Transverse colon (tissue), 4 donors: Measurements from ENCODE around the gene DDX51. TPM values are rescaled to one million over a fixed set of nuclear protein-coding genes. Genes with fewer than 3 reads are reported as not detected.

Experiments used
- DNase-seq: peaks from one replicate; pipeline ENCODE4 v3.0.0-alpha.2; 2019
- H3K27ac ChIP-seq, 4 donors: fragments of 200-600 bp; sonication (generic); 2 replicates each; pipeline ENCODE4 v1.5.1; 2016 to 2018; ENCODE audit warnings: inconsistent platforms in 4 of 4
- H3K27me3 ChIP-seq: fragments of 200-600 bp; sonication (generic); 2 replicates; pipeline ENCODE4 v1.5.1; 2017; ENCODE audit warnings: inconsistent platforms
- H3K36me3 ChIP-seq, 4 donors: fragments of 200-600 bp; sonication (generic); 2 replicates each; pipeline ENCODE4 v1.5.1; 2017 to 2019; ENCODE audit warnings: inconsistent platforms in 4 of 4
- H3K4me1 ChIP-seq, 4 donors: fragments of 200-600 bp; sonication (generic); 2 replicates each; pipeline ENCODE4 v1.5.1; 2017 to 2020; ENCODE audit warnings: inconsistent platforms in 4 of 4
- H3K4me3 ChIP-seq, 4 donors: fragments of 200-600 bp; sonication (generic); 1 replicate in 1 of 4; 2 replicates in 3 of 4; pipeline versions ENCODE4 v1.5.1 to v1.6.1; 2017 to 2019; ENCODE audit warnings: inconsistent platforms in 4 of 4
- H3K9me3 ChIP-seq, 2 donors: fragments of 200-600 bp; sonication (generic); 2 replicates each; pipeline ENCODE4 v1.5.1; 2017 to 2019; ENCODE audit warnings: inconsistent platforms in 2 of 2
- CTCF ChIP-seq, 5 experiments: fragments of 200-600 bp in 3 of 5; fragments of 450-650 bp in 2 of 5; sonication (generic) in 3 of 5; IDR thresholded peaks; 1 replicate in 2 of 5; 2 replicates in 3 of 5; pipeline ENCODE4 v1.5.1; 2016 to 2017; ENCODE audit warnings: antibody characterized with exemption in 5 of 5, inconsistent platforms in 3 of 5, mild to moderate bottlenecking in 2 of 5, moderate library complexity in 1 of 5
- EP300 ChIP-seq: sonication (generic); formaldehyde crosslinking; IDR thresholded peaks from one replicate; pipeline ENCODE4 v1.6.1; 2017; ENCODE audit warnings: antibody characterized with exemption, low read depth
- POLR2A ChIP-seq: fragments of 450-650 bp; IDR thresholded peaks from one replicate; pipeline ENCODE4 v1.6.1; 2016; ENCODE audit warnings: antibody characterized with exemption, mild to moderate bottlenecking, moderate library complexity
- POLR2AphosphoS5 ChIP-seq, 3 donors: sonication (generic); formaldehyde crosslinking; IDR thresholded peaks; one replicate each; pipeline ENCODE4 v1.6.1; 2016; ENCODE audit warnings: antibody characterized with exemption in 3 of 3
- WGBS, 2 donors: methylation state at CpG; one replicate each; pipeline ENCODE4 v1.1.5; 2018; ENCODE audit warnings: low coverage in 1 of 2; 5-methylcytosine and 5-hydroxymethylcytosine counted together
- in situ Hi-C, 4 donors: fragments of 200-750 bp; cut with MboI; loops; one replicate each; pipeline versions ENCODE4 v1.15.0 to v1.15.1; 2017; ENCODE audit warnings: low sequenced_read_pairs in 3 of 4, low pct_ligation_motif_present in 1 of 4, low pct_unique_long_range_greater_than_20kb in 1 of 4
- intact Hi-C: fragments of 100-400 bp; cut with DNase I; formaldehyde crosslinking; loops from one replicate; pipeline ENCODE4 v1.15.1; 2023; ENCODE audit warnings: low total_unique reads
- total RNA-seq, 4 donors: library from RNA; depleted of rRNA; stranded (reverse); fragments of >200 nt; gene quantifications; one replicate each; pipeline ENCODE4 v1.1.0, GENCODE V29; 2016

Gene DDX51
- total RNA-seq, 4 donors from 2014 or later, result 5.3 to 52.7 (median 21.2) TPM

GRCh38 chr12:132141976-132142678 lies 2.0 kb downstream of the DDX51 start:
- WGBS, 2 donors, result 95% methylated on average over 22 of the region's 22 CpGs; no CpG with 5 or more reads in 1 of the 2 donors
- H3K4me1 ChIP-seq, result peaks cover 16 to 24% (median 23%) of the 10 kb centered on the region in 4 donors
- no peak for DNase-seq
- H3K27me3 ChIP-seq, result no peaks in the 10 kb centered on the region
- intact Hi-C loops, result no loop called here
- no peak for TF ChIP-seq POLR2A
- TF ChIP-seq CTCF (IDR thresholded peaks at IDR 0.05), result no peak
- no peak for TF ChIP-seq POLR2AphosphoS5 (IDR thresholded peaks at IDR 0.05)
- H3K27ac ChIP-seq, result no peak overlapping the region
- H3K9me3 ChIP-seq, result no peaks in the 10 kb centered on the region
- H3K4me3 ChIP-seq, result no peak overlapping the region
- peaks cover 0 to 14% (median 6%) of the 10 kb centered on the region in 4 donors for H3K36me3 ChIP-seq
- in situ Hi-C loops, result no loop called here

GRCh38 chr12:132140918-132141841 lies 2.9 kb downstream of the DDX51 start:
- H3K9me3 ChIP-seq, result no peaks in the 10 kb centered on the region
- WGBS, 2 donors, result 95% methylated on average over 30 of the region's 38 CpGs; no CpG with 5 or more reads in 1 of the 2 donors
- peaks cover 0 to 14% (median 6%) of the 10 kb centered on the region in 4 donors for H3K36me3 ChIP-seq
- no peak for TF ChIP-seq POLR2AphosphoS5 (IDR thresholded peaks at IDR 0.05)
- no peak for TF ChIP-seq CTCF (IDR thresholded peaks at IDR 0.05)
- TF ChIP-seq POLR2A, result no peak
- no peak for TF ChIP-seq EP300
- peaks cover 16 to 24% (median 23%) of the 10 kb centered on the region in 4 donors for H3K4me1 ChIP-seq
- no peak overlapping the region for H3K4me3 ChIP-seq
- H3K27me3 ChIP-seq, result no peaks in the 10 kb centered on the region
- H3K27ac ChIP-seq, result no peak overlapping the region
- intact Hi-C loops, result no loop called here
- DNase-seq, result no peak
- in situ Hi-C loops, result no loop called here

- in situ Hi-C loops (no loop called here), intact Hi-C loops (no loop called here)
- peaks cover 0 to 14% (median 6%) of the 10 kb centered on the region in 4 donors for H3K36me3 ChIP-seq
- no peak for DNase-seq
- H3K27me3 ChIP-seq, result no peaks in the 10 kb centered on the region
- peaks cover 15 to 23% (median 21%) of the 10 kb centered on the region in 4 donors for H3K4me1 ChIP-seq
- TF ChIP-seq CTCF (IDR thresholded peaks at IDR 0.05) (no peak), POLR2A (no peak), POLR2AphosphoS5 (IDR thresholded peaks at IDR 0.05) (no peak)
- no peak overlapping the region for H3K27ac ChIP-seq
- no peak overlapping the region for H3K4me3 ChIP-seq
- no peaks in the 10 kb centered on the region for H3K9me3 ChIP-seq
- WGBS, 2 donors, result 88% methylated on average over 11 of the region's 15 CpGs; no CpG with 5 or more reads in 1 of the 2 donors
Measured at GRCh38 chr12:132140501-132140900, 3.6 kb downstream of the DDX51 start.

- no peak overlapping the region for H3K27ac ChIP-seq
- intact Hi-C loops (no loop called here), in situ Hi-C loops (no loop called here)
- no peak overlapping the region for H3K4me3 ChIP-seq
- peaks cover 9 to 17% (median 15%) of the 10 kb centered on the region in 4 donors for H3K4me1 ChIP-seq
- DNase-seq, result no peak
- no peaks in the 10 kb centered on the region for H3K27me3 ChIP-seq
- peaks cover 0 to 14% (median 6%) of the 10 kb centered on the region in 4 donors for H3K36me3 ChIP-seq
- no peaks in the 10 kb centered on the region for H3K9me3 ChIP-seq
- WGBS, 2 donors, result 96% methylated on average over 27 of the region's 27 CpGs; no CpG with 5 or more reads in 1 of the 2 donors
- TF ChIP-seq POLR2AphosphoS5 (IDR thresholded peaks at IDR 0.05) (no peak), EP300 (no peak), CTCF (IDR thresholded peaks at IDR 0.05) (no peak), POLR2A (no peak)
Measured at GRCh38 chr12:132139912-132140311, 4.2 kb downstream of the DDX51 start.
